Measurements from ENCODE around the gene DUOXA2. TPM values are rescaled to one million over a fixed set of nuclear protein-coding genes. Genes with fewer than 3 reads are reported as not detected.
A peak's percentile ranks its signal among the peaks of the same experiment; 100 is the strongest.

Gene DUOXA2
- total RNA-seq, 1 experiment from 2014 or later = not detected

- Mint-ChIP-seq H3K27ac (ENCODE audit: unreplicated experiment) (no peak overlapping the region), H3K4me1 (ENCODE audit: low read depth, unreplicated experiment) (peaks cover 12% of the 10 kb centered on the region), H3K4me3 (ENCODE audit: low read depth, unreplicated experiment) (no peak overlapping the region), H3K27me3 (ENCODE audit: unreplicated experiment) (peaks cover 52% of the 10 kb centered on the region), H3K36me3 (ENCODE audit: insufficient read depth, unreplicated experiment) (peaks cover 5% of the 10 kb centered on the region), H3K9me3 (ENCODE audit: low read depth, unreplicated experiment) (no peaks in the 10 kb centered on the region)
- no peak for DNase-seq
- TF ChIP-seq, protein P1, sequence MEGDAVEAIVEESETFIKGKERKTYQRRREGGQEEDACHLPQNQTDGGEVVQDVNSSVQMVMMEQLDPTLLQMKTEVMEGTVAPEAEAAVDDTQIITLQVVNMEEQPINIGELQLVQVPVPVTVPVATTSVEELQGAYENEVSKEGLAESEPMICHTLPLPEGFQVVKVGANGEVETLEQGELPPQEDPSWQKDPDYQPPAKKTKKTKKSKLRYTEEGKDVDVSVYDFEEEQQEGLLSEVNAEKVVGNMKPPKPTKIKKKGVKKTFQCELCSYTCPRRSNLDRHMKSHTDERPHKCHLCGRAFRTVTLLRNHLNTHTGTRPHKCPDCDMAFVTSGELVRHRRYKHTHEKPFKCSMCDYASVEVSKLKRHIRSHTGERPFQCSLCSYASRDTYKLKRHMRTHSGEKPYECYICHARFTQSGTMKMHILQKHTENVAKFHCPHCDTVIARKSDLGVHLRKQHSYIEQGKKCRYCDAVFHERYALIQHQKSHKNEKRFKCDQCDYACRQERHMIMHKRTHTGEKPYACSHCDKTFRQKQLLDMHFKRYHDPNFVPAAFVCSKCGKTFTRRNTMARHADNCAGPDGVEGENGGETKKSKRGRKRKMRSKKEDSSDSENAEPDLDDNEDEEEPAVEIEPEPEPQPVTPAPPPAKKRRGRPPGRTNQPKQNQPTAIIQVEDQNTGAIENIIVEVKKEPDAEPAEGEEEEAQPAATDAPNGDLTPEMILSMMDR (IDR thresholded peaks at IDR 0.05; ENCODE audit: unreplicated experiment) = no peak
- BruUV-seq (replicated peaks) = no TSS peak
- CTCF ChIA-PET = interaction anchor here (1.0 to 1.6 kb wide), 6 partner anchors 8 to 44 kb away, joined by 3 to 15 read pairs (median 6); no protein-coding TSS in a partner anchor
- intact Hi-C loops (cut with micrococcal nuclease; ENCODE audit: unreplicated experiment) = no loop called here
Measured at GRCh38 chr15:45118996-45119395, 4.9 kb downstream of the DUOXA2 start.

DNA sequence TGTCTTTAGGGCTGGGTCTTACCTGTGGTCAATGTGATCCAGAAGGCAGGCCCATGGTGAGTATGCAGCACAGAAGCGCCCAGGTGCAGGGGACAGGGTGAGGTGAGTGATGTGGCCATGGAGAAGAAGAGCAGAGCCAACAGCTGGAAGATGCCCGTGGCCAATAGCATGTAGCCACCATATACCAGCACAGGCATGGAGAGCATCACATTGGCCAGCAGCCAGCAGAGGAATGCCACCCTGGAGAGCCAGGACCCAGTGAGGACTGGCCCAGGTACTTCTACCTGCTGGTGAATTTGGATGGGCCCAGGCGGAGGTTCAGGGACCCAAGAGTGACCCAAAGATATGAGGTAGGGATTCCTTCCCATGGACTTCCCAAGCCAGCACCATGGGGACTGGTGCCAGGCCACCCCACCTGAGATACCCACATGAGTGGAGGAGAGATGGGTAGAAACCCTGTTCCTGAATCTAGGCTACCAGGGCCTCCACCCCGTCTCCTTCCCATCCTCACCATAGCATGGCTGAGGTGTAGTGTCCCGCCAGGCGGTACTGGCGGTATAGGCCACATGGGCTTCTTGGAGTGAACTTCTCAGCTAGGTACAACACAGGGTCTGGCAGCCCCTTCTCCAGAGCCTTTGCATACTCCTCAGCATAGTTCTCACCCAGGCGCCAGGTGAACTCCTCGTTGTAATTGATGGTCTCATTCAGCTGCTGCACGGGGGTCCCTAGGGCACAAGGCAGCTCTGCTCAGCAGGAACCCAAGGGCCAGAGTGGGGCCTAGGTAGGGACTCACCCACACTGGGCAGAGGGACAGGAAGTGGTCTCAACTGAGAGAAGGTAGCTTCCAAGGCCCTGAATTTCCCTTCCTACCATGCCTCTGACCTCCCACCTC, 6.2 kb downstream of the DUOXA2 start:
- peaks cover 8% of the 10 kb centered on the region for H3K4me1 Mint-ChIP-seq (ENCODE audit: low read depth, unreplicated experiment)
- no peak overlapping the region for H3K4me3 Mint-ChIP-seq (ENCODE audit: low read depth, unreplicated experiment)
- H3K27ac Mint-ChIP-seq (ENCODE audit: unreplicated experiment) = no peak overlapping the region
- H3K36me3 Mint-ChIP-seq (ENCODE audit: insufficient read depth, unreplicated experiment) = peaks cover 5% of the 10 kb centered on the region
- TF ChIP-seq, protein P1 (IDR thresholded peaks at IDR 0.05; ENCODE audit: unreplicated experiment) = no peak
- H3K27me3 Mint-ChIP-seq (ENCODE audit: unreplicated experiment) = peaks cover 47% of the 10 kb centered on the region
- DNase-seq = no peak
- H3K9me3 Mint-ChIP-seq (ENCODE audit: low read depth, unreplicated experiment) = no peaks in the 10 kb centered on the region
- no TSS peak for BruUV-seq (replicated peaks)
- CTCF ChIA-PET = no interaction called here
- intact Hi-C loops (cut with micrococcal nuclease; ENCODE audit: unreplicated experiment) = no loop called here

- peaks cover 5% of the 10 kb centered on the region for H3K36me3 Mint-ChIP-seq (ENCODE audit: insufficient read depth, unreplicated experiment)
- intact Hi-C loops (cut with micrococcal nuclease; ENCODE audit: unreplicated experiment) = no loop called here
- peaks cover 47% of the 10 kb centered on the region for H3K27me3 Mint-ChIP-seq (ENCODE audit: unreplicated experiment)
- TF ChIP-seq, protein P1 (IDR thresholded peaks at IDR 0.05; ENCODE audit: unreplicated experiment) = no peak
- H3K27ac Mint-ChIP-seq (ENCODE audit: unreplicated experiment) = no peak overlapping the region
- no peak for DNase-seq
- no TSS peak for BruUV-seq (replicated peaks)
- H3K4me1 Mint-ChIP-seq (ENCODE audit: low read depth, unreplicated experiment) = peaks cover 8% of the 10 kb centered on the region
- CTCF ChIA-PET = no interaction called here
- H3K9me3 Mint-ChIP-seq (ENCODE audit: low read depth, unreplicated experiment) = no peaks in the 10 kb centered on the region
- H3K4me3 Mint-ChIP-seq (ENCODE audit: low read depth, unreplicated experiment) = no peak overlapping the region
Measured at GRCh38 chr15:45121020-45121419, 6.9 kb downstream of the DUOXA2 start.

GRCh38 chr15:45121706-45122417, 7.7 kb downstream of the DUOXA2 start:
- intact Hi-C loops (cut with micrococcal nuclease; ENCODE audit: unreplicated experiment) = no loop called here
- CTCF ChIA-PET = interaction anchor here (1.2 to 1.3 kb wide), 2 partner anchors 9 to 78 kb away, joined by 3 to 4 read pairs; no protein-coding TSS in a partner anchor
- Mint-ChIP-seq H3K4me1 (ENCODE audit: low read depth, unreplicated experiment) (peaks cover 8% of the 10 kb centered on the region), H3K9me3 (ENCODE audit: low read depth, unreplicated experiment) (no peaks in the 10 kb centered on the region), H3K4me3 (ENCODE audit: low read depth, unreplicated experiment) (no peak overlapping the region), H3K36me3 (ENCODE audit: insufficient read depth, unreplicated experiment) (peaks cover 5% of the 10 kb centered on the region), H3K27ac (ENCODE audit: unreplicated experiment) (no peak overlapping the region), H3K27me3 (ENCODE audit: unreplicated experiment) (peaks cover 51% of the 10 kb centered on the region)
- no TSS peak for BruUV-seq (replicated peaks)
- peak; percentile 55 for DNase-seq
- TF ChIP-seq, protein P1 (IDR thresholded peaks at IDR 0.05; ENCODE audit: unreplicated experiment) = no peak
